ENCODE data around the gene DPP6.
"Not testable (repeated sequence)": the region's sequence is repeated elsewhere in the genome, so short reads cannot be mapped to it uniquely, and the experiment has no call there.

DPP6 gene

GRCh38 chr7:154148791-154149516, 96.8 kb downstream of the DPP6 start:
- not testable (repeated sequence) for DNase-seq (ENCODE audit: low read depth in 2 of 2)

GRCh38 chr7:154150656-154151055, 98.5 kb downstream of the DPP6 start:
- not testable (repeated sequence) for DNase-seq (ENCODE audit: low read depth in 2 of 2)

GRCh38 chr7:154151306-154151705, 99.1 kb downstream of the DPP6 start:
- DNase-seq (ENCODE audit: low read depth in 2 of 2) = not testable (repeated sequence)

GRCh38 chr7:154155928-154156327, 103.7 kb downstream of the DPP6 start:
- not testable (repeated sequence) for DNase-seq (ENCODE audit: low read depth in 2 of 2)

- not testable (repeated sequence) for DNase-seq (ENCODE audit: low read depth in 2 of 2)
Measured at GRCh38 chr7:154162921-154163320, 110.7 kb downstream of the DPP6 start.

GRCh38 chr7:154163642-154164041, 111.4 kb downstream of the DPP6 start:
- not testable (repeated sequence) for DNase-seq (ENCODE audit: low read depth in 2 of 2)

- no peak for DNase-seq (ENCODE audit: low read depth in 2 of 2)
Measured at GRCh38 chr7:154167051-154167450, 114.9 kb downstream of the DPP6 start.

GRCh38 chr7:154167807-154168206, 115.6 kb downstream of the DPP6 start:
- DNase-seq (ENCODE audit: low read depth in 2 of 2) = no peak

- no peak for DNase-seq (ENCODE audit: low read depth in 2 of 2)
Measured at GRCh38 chr7:154171422-154171821, 119.2 kb downstream of the DPP6 start.

- DNase-seq (ENCODE audit: low read depth in 2 of 2) = no peak
Measured at GRCh38 chr7:154172236-154172635, 120.0 kb downstream of the DPP6 start.

- no peak for DNase-seq (ENCODE audit: low read depth in 2 of 2)
Measured at GRCh38 chr7:154177584-154177983, 125.4 kb downstream of the DPP6 start.

GRCh38 chr7:154178895-154179294, 126.7 kb downstream of the DPP6 start:
- no peak for DNase-seq (ENCODE audit: low read depth in 2 of 2)

- DNase-seq (ENCODE audit: low read depth in 2 of 2) = no peak
Measured at GRCh38 chr7:154183482-154183881, 131.3 kb downstream of the DPP6 start.

GRCh38 chr7:154183946-154184345, 131.7 kb downstream of the DPP6 start:
- no peak for DNase-seq (ENCODE audit: low read depth in 2 of 2)

- no peak for DNase-seq (ENCODE audit: low read depth in 2 of 2)
Measured at GRCh38 chr7:154186811-154187210, 134.6 kb downstream of the DPP6 start.

GRCh38 chr7:154188330-154188729, 136.1 kb downstream of the DPP6 start:
- DNase-seq (ENCODE audit: low read depth in 2 of 2) = no peak

GRCh38 chr7:154195266-154195665, 143.1 kb downstream of the DPP6 start:
- no peak for DNase-seq (ENCODE audit: low read depth in 2 of 2)

- DNase-seq (ENCODE audit: low read depth in 2 of 2) = no peak
Measured at GRCh38 chr7:154198481-154198880, 146.3 kb downstream of the DPP6 start.

- DNase-seq (ENCODE audit: low read depth in 2 of 2) = no peak
Measured at GRCh38 chr7:154200241-154200640, 148.0 kb downstream of the DPP6 start.

- no peak for DNase-seq (ENCODE audit: low read depth in 2 of 2)
Measured at GRCh38 chr7:154202002-154202401, 149.8 kb downstream of the DPP6 start.

- no peak for DNase-seq (ENCODE audit: low read depth in 2 of 2)
Measured at GRCh38 chr7:154204046-154204445, 151.8 kb downstream of the DPP6 start.

- DNase-seq (ENCODE audit: low read depth in 2 of 2) = no peak
Measured at GRCh38 chr7:154212861-154213260, 160.7 kb downstream of the DPP6 start.

- no peak for DNase-seq (ENCODE audit: low read depth in 2 of 2)
Measured at GRCh38 chr7:154217688-154218340, 165.6 kb downstream of the DPP6 start.

Data from activated CD8-positive, alpha-beta memory T cell treated with anti-CD3 and anti-CD28 coated beads for 4 hours (primary cell).